HEK293 (cell line): Measurements from ENCODE around the gene MMP23B.

Experiments used
- BCL11B ChIP-seq: fragments of 450-650 bp; formaldehyde crosslinking; IDR thresholded peaks from 2 replicates; pipeline ENCODE4 v1.5.1; 2016; ENCODE audit warnings: low read depth, missing biosample characterization, missing genetic modification characterization
- GLI4 ChIP-seq: fragments of 450-650 bp; formaldehyde crosslinking; IDR thresholded peaks from 2 replicates; pipeline ENCODE4 v1.5.1; 2016; ENCODE audit warnings: missing biosample characterization, missing genetic modification characterization
- KLF16 ChIP-seq: fragments of 450-650 bp; formaldehyde crosslinking; IDR thresholded peaks from 2 replicates; pipeline ENCODE4 v1.5.1; 2017; ENCODE audit warnings: missing biosample characterization, missing genetic modification characterization
- OVOL3 ChIP-seq: fragments of 450-650 bp; formaldehyde crosslinking; IDR thresholded peaks from 2 replicates; pipeline ENCODE4 v1.5.1; 2016; ENCODE audit warnings: missing biosample characterization, missing genetic modification characterization
- SETDB1 ChIP-seq: IDR thresholded peaks from one replicate; pipeline ENCODE4 v1.6.1; 2017; ENCODE audit warnings: mild to moderate bottlenecking, low read length, moderate library complexity, mixed read lengths; ENCODE audit not compliant: insufficient read length
- TRIM28 ChIP-seq: IDR thresholded peaks from 2 replicates; pipeline ENCODE4 v1.6.1; 2011; ENCODE audit warnings: low read length, control low read depth, borderline replicate concordance
- ZBTB21 ChIP-seq: fragments of 450-650 bp; formaldehyde crosslinking; IDR thresholded peaks from 2 replicates; pipeline ENCODE4 v1.5.1; 2017; ENCODE audit warnings: missing biosample characterization, missing genetic modification characterization
- ZBTB7A ChIP-seq: fragments of 450-650 bp; formaldehyde crosslinking; IDR thresholded peaks from 2 replicates; pipeline ENCODE4 v1.5.1; 2016; ENCODE audit warnings: low read depth, missing biosample characterization, missing genetic modification characterization
- ZNF132 ChIP-seq: fragments of 450-650 bp; formaldehyde crosslinking; IDR thresholded peaks from 2 replicates; pipeline ENCODE4 v1.5.1; 2017; ENCODE audit warnings: missing biosample characterization, missing genetic modification characterization, borderline replicate concordance
- ZNF138 ChIP-seq: fragments of 450-650 bp; formaldehyde crosslinking; IDR thresholded peaks from 2 replicates; pipeline ENCODE4 v1.5.1; 2016; ENCODE audit warnings: missing biosample characterization, missing genetic modification characterization, borderline replicate concordance
- ZNF140 ChIP-seq: fragments of 450-650 bp; formaldehyde crosslinking; IDR thresholded peaks from 2 replicates; pipeline ENCODE4 v1.5.1; 2016; ENCODE audit warnings: missing biosample characterization, missing genetic modification characterization
- ZNF23 ChIP-seq: fragments of 450-650 bp; formaldehyde crosslinking; IDR thresholded peaks from 2 replicates; pipeline ENCODE4 v1.5.1; 2016; ENCODE audit warnings: missing biosample characterization, missing genetic modification characterization, borderline replicate concordance
- ZNF248 ChIP-seq: fragments of 450-650 bp; formaldehyde crosslinking; IDR thresholded peaks from 2 replicates; pipeline ENCODE4 v1.5.1; 2017; ENCODE audit warnings: missing biosample characterization, missing genetic modification characterization
- ZNF266 ChIP-seq: fragments of 450-650 bp; formaldehyde crosslinking; IDR thresholded peaks from 2 replicates; pipeline ENCODE4 v1.5.1; 2016; ENCODE audit warnings: missing biosample characterization, missing genetic modification characterization, low read depth
- ZNF335 ChIP-seq: fragments of 450-650 bp; formaldehyde crosslinking; conservative IDR thresholded peaks from 2 replicates; pipeline ENCODE4 v1.5.1; 2016; ENCODE audit warnings: missing biosample characterization, missing genetic modification characterization
- ZNF391 ChIP-seq: fragments of 450-650 bp; formaldehyde crosslinking; IDR thresholded peaks from 2 replicates; pipeline ENCODE4 v1.5.1; 2016; ENCODE audit warnings: low read depth, missing biosample characterization, missing genetic modification characterization, borderline replicate concordance
- ZNF426 ChIP-seq: fragments of 450-650 bp; formaldehyde crosslinking; IDR thresholded peaks from 2 replicates; pipeline ENCODE4 v1.5.1; 2017; ENCODE audit warnings: missing biosample characterization, missing genetic modification characterization, mild to moderate bottlenecking, inconsistent platforms, moderate library complexity
- ZNF548 ChIP-seq: fragments of 450-650 bp; formaldehyde crosslinking; IDR thresholded peaks from 2 replicates; pipeline ENCODE4 v1.5.1; 2016; ENCODE audit warnings: missing biosample characterization, missing genetic modification characterization
- ZNF561 ChIP-seq: fragments of 450-650 bp; IDR thresholded peaks from 2 replicates; pipeline ENCODE4 v1.5.1; 2018; ENCODE audit warnings: missing biosample characterization, missing genetic modification characterization, borderline replicate concordance
- ZNF585B ChIP-seq: fragments of 450-650 bp; formaldehyde crosslinking; IDR thresholded peaks from 2 replicates; pipeline ENCODE4 v1.5.1; 2016; ENCODE audit warnings: missing biosample characterization, missing genetic modification characterization
- ZNF621 ChIP-seq: fragments of 450-650 bp; formaldehyde crosslinking; IDR thresholded peaks from 2 replicates; pipeline ENCODE4 v1.5.1; 2017; ENCODE audit warnings: missing biosample characterization, missing genetic modification characterization
- ZNF658 ChIP-seq: fragments of 450-650 bp; formaldehyde crosslinking; IDR thresholded peaks from 2 replicates; pipeline ENCODE4; 2016; ENCODE audit warnings: missing biosample characterization, missing genetic modification characterization
- ZNF664 ChIP-seq: fragments of 450-650 bp; formaldehyde crosslinking; IDR thresholded peaks from 2 replicates; pipeline ENCODE4 v1.5.1; 2016; ENCODE audit warnings: missing biosample characterization, missing genetic modification characterization
- ZNF747 ChIP-seq: fragments of 450-650 bp; formaldehyde crosslinking; IDR thresholded peaks from 2 replicates; pipeline ENCODE4 v1.5.1; 2016; ENCODE audit warnings: missing biosample characterization, missing genetic modification characterization
- TF ChIP-seq, protein P1 (sequence below): fragments of 450-650 bp; formaldehyde crosslinking; IDR thresholded peaks from 2 replicates; pipeline ENCODE4 v1.5.1; 2016; ENCODE audit warnings: missing biosample characterization, missing genetic modification characterization
- TF ChIP-seq, protein P2 (sequence below): fragments of 450-650 bp; formaldehyde crosslinking; IDR thresholded peaks from 2 replicates; pipeline ENCODE4 v1.5.1; 2016; ENCODE audit warnings: missing biosample characterization, missing genetic modification characterization, borderline replicate concordance
- TF ChIP-seq, protein P3 (sequence below): fragments of 450-650 bp; formaldehyde crosslinking; IDR thresholded peaks from 2 replicates; pipeline ENCODE4 v1.5.1; 2016; ENCODE audit warnings: missing biosample characterization, missing genetic modification characterization
- TF ChIP-seq, protein P4 (sequence below): fragments of 450-650 bp; formaldehyde crosslinking; IDR thresholded peaks from 2 replicates; pipeline ENCODE4 v1.5.1; 2016; ENCODE audit warnings: missing biosample characterization, missing genetic modification characterization
- TF ChIP-seq, protein P5 (sequence below): fragments of 450-650 bp; formaldehyde crosslinking; IDR thresholded peaks from 2 replicates; pipeline ENCODE4 v1.5.1; 2016; ENCODE audit warnings: missing biosample characterization, missing genetic modification characterization

Gene MMP23B

DNA sequence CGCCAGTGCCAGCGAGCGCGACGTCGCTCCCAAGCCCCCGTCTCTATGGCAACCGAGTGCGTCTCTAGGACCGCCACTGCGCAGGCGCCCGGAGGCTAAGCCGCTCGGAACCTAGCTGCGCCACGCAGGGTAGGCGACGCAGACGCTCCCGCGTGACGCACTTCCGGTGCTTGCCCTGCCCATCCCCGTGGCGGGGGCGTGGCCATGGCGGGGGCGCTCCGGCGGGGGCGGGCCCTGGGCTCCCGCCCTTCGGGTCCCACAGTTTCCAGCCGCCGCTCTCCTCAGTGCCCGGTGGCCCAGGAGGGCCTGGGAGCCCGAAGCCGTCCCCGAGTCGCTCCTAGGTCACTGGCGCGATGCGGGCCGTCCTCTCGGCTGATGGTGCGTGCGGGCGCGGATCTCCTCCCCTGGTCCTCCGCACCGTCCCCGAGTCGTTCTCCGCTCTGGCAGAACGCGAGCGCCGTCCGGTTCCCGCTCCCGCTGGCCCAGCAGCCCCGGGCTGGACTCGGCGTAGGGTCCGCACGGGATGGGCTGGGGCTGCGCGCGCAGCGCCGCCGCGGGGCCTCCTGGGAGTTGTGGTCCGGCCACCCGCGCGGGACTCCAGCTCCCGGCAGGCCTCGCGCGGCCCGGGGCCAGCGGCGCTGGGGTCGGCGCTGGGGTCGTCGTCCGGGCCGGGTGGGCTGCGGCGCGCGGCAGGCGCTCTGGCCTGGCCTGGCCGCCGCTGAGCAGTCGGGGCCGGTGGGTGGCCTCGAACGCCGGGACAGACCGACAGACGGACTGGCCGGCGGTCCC lies 16.5 kb upstream of the MMP23B start, which contains the start of gene MIB2 (continued):
- TF ChIP-seq GLI4 (tag by site-specific recombination): peak; percentile 87; the same call in 1 of the 2 replicates
- TF ChIP-seq ZBTB21: peak; percentile 97
- no peak for TF ChIP-seq ZNF664
- TF ChIP-seq ZNF266 (tag by site-specific recombination): no peak
- TF ChIP-seq, protein P1, sequence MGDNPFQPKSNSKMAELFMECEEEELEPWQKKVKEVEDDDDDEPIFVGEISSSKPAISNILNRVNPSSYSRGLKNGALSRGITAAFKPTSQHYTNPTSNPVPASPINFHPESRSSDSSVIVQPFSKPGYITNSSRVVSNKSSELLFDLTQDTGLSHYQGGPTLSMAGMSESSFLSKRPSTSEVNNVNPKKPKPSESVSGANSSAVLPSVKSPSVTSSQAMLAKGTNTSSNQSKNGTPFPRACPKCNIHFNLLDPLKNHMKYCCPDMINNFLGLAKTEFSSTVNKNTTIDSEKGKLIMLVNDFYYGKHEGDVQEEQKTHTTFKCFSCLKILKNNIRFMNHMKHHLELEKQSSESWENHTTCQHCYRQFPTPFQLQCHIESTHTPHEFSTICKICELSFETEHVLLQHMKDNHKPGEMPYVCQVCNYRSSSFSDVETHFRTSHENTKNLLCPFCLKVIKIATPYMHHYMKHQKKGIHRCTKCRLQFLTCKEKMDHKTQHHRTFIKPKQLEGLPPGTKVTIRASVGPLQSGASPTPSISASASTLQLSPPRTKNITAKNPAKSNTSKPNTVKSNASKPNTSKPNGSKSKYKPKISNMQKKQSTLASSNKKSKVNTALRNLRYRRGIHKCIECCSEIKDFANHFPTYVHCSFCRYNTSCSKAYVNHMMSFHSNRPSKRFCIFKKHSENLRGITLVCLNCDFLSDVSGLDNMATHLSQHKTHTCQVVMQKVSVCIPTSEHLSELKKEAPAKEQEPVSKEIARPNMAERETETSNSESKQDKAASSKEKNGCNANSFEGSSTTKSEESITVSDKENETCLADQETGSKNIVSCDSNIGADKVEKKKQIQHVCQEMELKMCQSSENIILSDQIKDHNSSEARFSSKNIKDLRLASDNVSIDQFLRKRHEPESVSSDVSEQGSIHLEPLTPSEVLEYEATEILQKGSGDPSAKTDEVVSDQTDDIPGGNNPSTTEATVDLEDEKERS: no peak
- no peak for TF ChIP-seq ZNF132 (tag by site-specific recombination)
- peak; percentile 73 for TF ChIP-seq KLF16 (tag by site-specific recombination)
- peak; percentile 94 for TF ChIP-seq ZNF391 (tag by site-specific recombination)
- no peak for TF ChIP-seq ZNF138 (tag by site-specific recombination)
- TF ChIP-seq, protein P2, sequence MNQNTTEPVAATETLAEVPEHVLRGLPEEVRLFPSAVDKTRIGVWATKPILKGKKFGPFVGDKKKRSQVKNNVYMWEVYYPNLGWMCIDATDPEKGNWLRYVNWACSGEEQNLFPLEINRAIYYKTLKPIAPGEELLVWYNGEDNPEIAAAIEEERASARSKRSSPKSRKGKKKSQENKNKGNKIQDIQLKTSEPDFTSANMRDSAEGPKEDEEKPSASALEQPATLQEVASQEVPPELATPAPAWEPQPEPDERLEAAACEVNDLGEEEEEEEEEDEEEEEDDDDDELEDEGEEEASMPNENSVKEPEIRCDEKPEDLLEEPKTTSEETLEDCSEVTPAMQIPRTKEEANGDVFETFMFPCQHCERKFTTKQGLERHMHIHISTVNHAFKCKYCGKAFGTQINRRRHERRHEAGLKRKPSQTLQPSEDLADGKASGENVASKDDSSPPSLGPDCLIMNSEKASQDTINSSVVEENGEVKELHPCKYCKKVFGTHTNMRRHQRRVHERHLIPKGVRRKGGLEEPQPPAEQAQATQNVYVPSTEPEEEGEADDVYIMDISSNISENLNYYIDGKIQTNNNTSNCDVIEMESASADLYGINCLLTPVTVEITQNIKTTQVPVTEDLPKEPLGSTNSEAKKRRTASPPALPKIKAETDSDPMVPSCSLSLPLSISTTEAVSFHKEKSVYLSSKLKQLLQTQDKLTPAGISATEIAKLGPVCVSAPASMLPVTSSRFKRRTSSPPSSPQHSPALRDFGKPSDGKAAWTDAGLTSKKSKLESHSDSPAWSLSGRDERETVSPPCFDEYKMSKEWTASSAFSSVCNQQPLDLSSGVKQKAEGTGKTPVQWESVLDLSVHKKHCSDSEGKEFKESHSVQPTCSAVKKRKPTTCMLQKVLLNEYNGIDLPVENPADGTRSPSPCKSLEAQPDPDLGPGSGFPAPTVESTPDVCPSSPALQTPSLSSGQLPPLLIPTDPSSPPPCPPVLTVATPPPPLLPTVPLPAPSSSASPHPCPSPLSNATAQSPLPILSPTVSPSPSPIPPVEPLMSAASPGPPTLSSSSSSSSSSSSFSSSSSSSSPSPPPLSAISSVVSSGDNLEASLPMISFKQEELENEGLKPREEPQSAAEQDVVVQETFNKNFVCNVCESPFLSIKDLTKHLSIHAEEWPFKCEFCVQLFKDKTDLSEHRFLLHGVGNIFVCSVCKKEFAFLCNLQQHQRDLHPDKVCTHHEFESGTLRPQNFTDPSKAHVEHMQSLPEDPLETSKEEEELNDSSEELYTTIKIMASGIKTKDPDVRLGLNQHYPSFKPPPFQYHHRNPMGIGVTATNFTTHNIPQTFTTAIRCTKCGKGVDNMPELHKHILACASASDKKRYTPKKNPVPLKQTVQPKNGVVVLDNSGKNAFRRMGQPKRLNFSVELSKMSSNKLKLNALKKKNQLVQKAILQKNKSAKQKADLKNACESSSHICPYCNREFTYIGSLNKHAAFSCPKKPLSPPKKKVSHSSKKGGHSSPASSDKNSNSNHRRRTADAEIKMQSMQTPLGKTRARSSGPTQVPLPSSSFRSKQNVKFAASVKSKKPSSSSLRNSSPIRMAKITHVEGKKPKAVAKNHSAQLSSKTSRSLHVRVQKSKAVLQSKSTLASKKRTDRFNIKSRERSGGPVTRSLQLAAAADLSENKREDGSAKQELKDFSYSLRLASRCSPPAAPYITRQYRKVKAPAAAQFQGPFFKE: no peak
- TF ChIP-seq ZNF335 (tag by site-specific recombination): peak; percentile 96
- peak; percentile 93 for TF ChIP-seq BCL11B (tag by site-specific recombination)
- no peak for TF ChIP-seq ZNF747 (tag by site-specific recombination)
- TF ChIP-seq, protein P3, sequence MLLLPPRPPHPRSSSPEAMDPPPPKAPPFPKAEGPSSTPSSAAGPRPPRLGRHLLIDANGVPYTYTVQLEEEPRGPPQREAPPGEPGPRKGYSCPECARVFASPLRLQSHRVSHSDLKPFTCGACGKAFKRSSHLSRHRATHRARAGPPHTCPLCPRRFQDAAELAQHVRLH: peak; percentile 96
- TF ChIP-seq ZNF140 (tag by site-specific recombination): no peak
- no peak for TF ChIP-seq ZNF548 (tag by site-specific recombination)
- peak; percentile 49 for TF ChIP-seq ZNF561 (tag by site-specific recombination)
- peak; percentile 94 for TF ChIP-seq ZBTB7A (tag by site-specific recombination)
- no peak for TF ChIP-seq TRIM28
- no peak for TF ChIP-seq ZNF621 (tag by site-specific recombination)
- TF ChIP-seq, protein P4, sequence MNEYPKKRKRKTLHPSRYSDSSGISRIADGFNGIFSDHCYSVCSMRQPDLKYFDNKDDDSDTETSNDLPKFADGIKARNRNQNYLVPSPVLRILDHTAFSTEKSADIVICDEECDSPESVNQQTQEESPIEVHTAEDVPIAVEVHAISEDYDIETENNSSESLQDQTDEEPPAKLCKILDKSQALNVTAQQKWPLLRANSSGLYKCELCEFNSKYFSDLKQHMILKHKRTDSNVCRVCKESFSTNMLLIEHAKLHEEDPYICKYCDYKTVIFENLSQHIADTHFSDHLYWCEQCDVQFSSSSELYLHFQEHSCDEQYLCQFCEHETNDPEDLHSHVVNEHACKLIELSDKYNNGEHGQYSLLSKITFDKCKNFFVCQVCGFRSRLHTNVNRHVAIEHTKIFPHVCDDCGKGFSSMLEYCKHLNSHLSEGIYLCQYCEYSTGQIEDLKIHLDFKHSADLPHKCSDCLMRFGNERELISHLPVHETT (tag by site-specific recombination): no peak; the same call in 1 of the 2 replicates
- TF ChIP-seq ZNF248 (tag by site-specific recombination): no peak
- TF ChIP-seq, protein P5, sequence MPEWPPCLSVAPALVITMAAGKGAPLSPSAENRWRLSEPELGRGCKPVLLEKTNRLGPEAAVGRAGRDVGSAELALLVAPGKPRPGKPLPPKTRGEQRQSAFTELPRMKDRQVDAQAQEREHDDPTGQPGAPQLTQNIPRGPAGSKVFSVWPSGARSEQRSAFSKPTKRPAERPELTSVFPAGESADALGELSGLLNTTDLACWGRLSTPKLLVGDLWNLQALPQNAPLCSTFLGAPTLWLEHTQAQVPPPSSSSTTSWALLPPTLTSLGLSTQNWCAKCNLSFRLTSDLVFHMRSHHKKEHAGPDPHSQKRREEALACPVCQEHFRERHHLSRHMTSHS (tag by site-specific recombination): no peak
- no peak for TF ChIP-seq ZNF658 (tag by site-specific recombination)
- 0 out of 2 replicates have a peak, but pooled peaks have one; percentile 18 for TF ChIP-seq OVOL3 (tag by site-specific recombination)
- TF ChIP-seq ZNF585B: no peak; the same call in 1 of the 2 replicates
- TF ChIP-seq SETDB1: no peak
- no peak for TF ChIP-seq ZNF23 (tag by site-specific recombination)
- no peak for TF ChIP-seq ZNF426 (tag by site-specific recombination)
